Pons (tissue), 1 donor: ENCODE results near the gene IRX4.
"Not testable (repeated sequence)": the region's sequence is repeated elsewhere in the genome, so short reads cannot be mapped to it uniquely, and the experiment has no call there.

Source experiments
- DNase-seq: peaks from one replicate; pipeline ENCODE4 v3.0.0-alpha.2; 2016; ENCODE audit warnings: low spot score

The IRX4 gene

DNA sequence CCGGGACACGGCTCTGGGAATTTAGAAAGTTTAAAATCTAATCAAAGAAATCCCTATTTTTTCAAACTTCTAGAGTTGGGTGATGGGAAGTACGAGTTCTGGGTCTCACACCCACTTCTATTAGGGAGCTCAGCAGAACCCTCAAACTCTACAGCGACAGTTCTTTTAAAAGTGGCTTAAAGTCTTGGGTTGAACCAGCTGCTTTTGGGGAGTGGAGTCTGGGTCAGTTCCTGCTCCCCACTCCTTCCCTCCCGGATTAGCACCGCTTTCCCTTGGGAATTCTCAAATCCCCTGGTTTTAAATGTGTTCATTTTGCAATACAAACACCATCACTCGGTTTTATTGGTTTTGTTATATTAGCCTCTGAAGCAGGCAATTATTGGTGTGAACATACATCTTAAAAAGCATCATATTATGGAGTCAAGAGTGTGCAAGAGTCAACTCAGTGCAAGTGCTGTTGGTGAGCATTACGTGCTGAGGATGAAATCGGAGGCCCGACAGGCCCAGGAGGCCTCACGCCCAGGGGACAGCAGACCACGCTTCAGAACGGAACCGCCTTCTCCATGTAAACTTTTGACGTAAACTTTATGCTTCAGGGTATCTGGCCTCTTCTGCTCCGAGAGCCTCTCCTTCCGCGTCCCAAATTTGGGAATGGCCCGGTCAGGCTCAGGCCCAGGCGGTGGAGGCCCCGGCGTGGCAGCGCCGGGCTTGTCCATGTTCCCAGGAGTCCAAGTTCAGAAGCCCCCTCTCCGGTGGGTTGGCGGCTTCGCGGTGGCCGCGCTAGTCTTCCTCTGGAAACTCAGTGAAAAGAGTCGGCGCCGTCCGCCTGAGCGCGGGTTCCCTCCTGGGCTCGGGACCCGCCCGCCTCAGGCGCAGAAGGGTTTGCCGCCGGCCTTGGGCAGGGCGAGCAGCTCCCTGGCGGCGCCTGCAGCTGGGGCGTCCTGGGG is 5.3 kb downstream of the IRX4 start:
- DNase-seq: no peak

DNA sequence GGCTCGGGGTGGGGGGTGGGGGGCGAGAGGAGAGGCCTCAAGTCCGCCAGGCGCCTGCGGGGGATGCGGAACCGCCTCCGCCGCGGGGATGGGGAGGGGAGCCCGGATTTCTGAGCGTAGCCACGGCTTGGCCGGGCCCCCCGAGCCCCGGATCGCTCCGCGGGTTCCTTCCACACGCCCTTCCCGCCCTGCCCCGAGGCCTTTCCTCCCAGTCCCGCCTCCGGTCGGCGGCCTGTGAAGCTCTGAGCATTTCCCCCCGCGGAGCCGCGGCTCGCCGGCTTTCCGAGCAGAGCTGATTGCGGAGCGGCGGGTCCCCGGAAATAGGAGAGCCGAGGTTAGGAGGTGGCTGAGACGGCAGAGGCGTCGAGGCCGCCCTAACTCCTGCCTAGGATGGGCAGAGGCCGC is 6.1 kb downstream of the IRX4 start:
- DNase-seq: no peak

- DNase-seq: no peak
These were observed 6.7 kb downstream of the IRX4 start for GRCh38 chr5:1875843-1876659.

- no peak for DNase-seq
These were observed 7.4 kb downstream of the IRX4 start for GRCh38 chr5:1875281-1875842.

GRCh38 chr5:1874771-1875220 is 7.9 kb downstream of the IRX4 start:
- DNase-seq: no peak

DNA sequence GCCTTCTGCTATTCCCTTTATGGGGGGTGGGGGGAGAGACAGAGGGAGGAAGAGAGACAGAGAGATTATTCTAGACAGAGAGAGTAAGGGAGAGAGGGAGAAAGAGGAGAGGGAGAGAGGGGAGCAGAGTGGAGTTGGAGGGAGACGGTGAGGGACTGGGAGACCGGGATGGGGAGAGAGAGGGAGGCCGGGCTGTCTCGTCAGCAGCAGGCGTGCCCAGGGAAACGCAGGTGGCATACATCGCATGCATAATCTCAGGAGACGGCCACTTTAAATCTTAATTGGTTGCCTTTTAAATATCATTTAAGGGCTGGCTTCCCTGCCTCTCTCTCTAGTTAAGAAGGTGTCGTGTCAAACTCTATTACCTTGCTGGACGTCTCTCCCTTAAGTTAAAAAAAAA is 8.4 kb downstream of the IRX4 start:
- DNase-seq: no peak

- no peak for DNase-seq
These were observed 9.3 kb downstream of the IRX4 start for GRCh38 chr5:1873243-1873959.

GRCh38 chr5:1871441-1871840 is 11.3 kb downstream of the IRX4 start:
- no peak for DNase-seq

DNA sequence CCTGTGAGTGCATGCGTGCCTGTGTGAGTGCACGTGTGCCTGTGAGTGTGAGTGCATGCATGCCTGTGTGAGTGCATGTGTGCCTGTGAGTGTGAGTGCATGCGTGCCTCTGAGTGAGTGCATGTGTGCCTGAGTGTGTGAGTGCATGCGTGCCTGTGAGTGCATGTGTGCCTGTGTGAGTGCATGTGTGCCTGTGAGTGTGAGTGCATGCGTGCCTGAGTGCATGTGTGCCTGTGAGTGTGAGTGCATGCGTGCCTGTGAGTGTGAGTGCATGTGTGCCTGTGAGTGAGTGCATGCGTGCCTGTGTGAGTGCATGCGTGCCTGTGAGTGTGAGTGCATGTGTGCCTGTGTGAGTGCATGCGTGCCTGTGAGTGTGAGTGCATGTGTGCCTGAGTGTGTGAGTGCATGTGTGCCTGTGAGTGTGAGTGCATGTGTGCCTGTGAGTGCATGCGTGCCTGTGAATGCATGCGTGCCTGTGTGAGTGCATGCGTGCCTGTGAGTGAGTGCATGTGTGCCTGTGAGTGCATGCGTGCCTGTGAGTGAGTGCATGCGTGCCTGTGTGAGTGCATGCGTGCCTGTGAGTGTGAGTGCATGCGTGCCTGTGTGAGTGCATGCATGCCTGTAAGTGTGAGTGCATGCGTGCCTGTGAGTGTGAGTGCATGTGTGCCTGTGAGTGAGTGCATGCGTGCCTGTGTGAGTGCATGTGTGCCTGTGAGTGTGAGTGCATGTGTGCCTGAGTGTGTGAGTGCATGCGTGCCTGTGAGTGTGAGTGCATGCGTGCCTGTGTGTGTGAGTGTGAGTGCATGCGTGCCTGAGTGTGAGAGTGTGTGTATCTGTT is 12.1 kb downstream of the IRX4 start:
- DNase-seq: not testable (repeated sequence)

GRCh38 chr5:1868886-1869475 is 13.7 kb downstream of the IRX4 start:
- no peak for DNase-seq

- DNase-seq: no peak
These were observed 14.9 kb downstream of the IRX4 start for GRCh38 chr5:1867815-1868143.

GRCh38 chr5:1867114-1867814 is 15.5 kb downstream of the IRX4 start:
- DNase-seq: no peak

DNA sequence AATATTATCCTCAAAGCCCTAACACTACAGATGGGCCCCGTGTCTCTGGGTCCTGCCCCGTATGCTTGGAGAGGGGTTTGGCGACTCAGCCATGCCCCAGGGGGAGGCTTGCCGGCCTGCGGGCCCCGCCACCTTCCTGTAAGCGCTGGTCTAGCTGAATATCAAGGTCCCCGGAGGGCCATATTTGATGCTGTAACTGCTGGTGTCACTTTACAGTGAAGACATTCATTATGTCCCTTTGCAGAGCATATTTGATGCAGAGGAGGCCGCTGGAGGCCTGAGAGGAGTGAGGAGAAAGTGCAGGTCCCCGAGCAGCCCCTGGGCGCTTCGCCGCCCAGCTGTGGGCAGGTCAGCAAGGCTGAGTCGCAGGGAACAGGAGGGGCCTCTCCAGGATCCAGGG is 16.8 kb downstream of the IRX4 start:
- DNase-seq: no peak

DNA sequence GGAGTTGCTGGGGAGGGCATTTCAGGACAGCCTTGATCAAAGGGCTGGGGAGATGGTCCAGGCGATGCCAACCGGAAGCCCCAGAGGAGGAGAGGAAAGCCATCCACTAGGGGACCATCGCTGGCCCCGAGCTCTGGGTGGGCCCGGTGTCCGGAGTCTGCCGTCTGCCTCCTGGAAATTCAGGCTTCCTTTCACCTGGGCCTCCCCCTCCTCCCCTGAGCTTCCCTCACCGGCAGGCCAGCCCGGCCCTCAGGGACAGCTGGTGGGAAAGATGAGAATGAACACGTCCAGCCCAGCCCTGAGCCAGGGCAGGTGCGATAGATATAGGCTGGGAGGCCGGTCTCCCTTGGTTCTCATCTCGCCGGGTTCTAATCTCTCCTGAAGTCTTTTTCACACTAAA is 17.2 kb downstream of the IRX4 start:
- DNase-seq: no peak

DNA sequence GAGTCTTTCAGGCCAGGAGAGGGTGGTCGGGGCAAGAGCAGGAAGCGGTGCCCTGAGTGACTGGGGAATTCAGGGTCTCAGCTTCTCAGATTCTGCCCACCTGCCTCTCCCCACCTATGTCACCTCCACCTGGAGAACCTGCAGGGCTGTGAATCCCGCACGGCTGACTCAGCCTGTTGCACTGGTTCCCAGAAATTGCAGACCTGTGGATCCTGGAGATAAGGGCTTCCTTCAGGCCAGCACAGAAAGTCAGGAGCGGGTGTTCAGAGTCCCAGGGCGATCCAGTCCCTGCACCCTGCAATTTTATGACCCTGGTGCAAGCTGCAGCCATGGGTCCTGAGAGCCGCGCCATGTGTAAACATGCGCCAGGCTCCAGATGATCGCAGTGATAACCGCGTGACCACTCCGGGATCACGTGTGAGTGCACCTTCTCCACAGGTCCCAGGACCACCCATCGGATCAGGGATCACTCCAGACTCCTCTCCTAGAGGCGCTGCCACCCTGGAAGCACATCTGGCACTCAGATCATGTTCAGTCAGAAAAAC is 17.8 kb downstream of the IRX4 start:
- no peak for DNase-seq

GRCh38 chr5:1860949-1861348 is 21.8 kb downstream of the IRX4 start:
- DNase-seq: peak; percentile 81

DNA sequence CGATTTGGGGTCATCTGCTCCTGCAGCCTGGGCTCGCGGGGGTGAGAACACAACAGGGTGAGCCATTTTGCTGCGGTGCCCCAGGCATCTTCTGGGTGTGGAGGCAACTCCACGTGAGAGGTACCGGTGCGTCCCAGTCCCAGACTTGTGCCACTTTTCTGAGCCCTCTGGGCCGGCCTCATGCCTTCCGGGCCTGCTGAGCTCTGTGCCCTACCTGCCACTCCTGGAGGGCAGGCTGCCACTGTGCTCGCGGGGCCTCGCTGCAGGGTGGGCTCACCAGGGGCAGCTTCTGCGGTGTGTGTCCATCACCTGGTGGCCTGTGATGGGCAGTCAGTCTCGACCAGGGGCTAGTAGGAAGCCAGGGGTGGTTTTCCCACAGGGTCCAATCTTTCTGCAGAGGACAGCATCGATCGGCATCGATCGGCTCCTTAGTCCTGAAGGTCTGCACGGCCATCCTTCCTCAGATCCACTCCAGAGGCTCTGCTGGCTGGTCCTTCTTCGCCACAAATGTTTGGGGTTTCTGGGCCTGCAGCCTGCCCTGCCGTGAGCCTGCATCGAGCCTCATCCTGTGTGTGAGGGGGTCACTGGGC is 22.6 kb downstream of the IRX4 start:
- DNase-seq: no peak

- DNase-seq: no peak
These were observed 23.6 kb downstream of the IRX4 start for GRCh38 chr5:1859099-1859498.

GRCh38 chr5:1858436-1858835 is 24.3 kb downstream of the IRX4 start:
- no peak for DNase-seq

GRCh38 chr5:1857256-1857600 is 25.5 kb downstream of the IRX4 start:
- DNase-seq: no peak
